Lower leg skin (tissue), 3 donors: Measurements from ENCODE around the gene SDCCAG8.

Experiments used
- POLR2A ChIP-seq, 2 donors: fragments of 450-650 bp; IDR thresholded peaks; one replicate each; pipeline ENCODE4 v1.6.1; 2016 to 2017; ENCODE audit warnings: antibody characterized with exemption in 2 of 2, mild to moderate bottlenecking in 1 of 2, moderate library complexity in 1 of 2
- TF ChIP-seq, protein P1 (sequence below), 3 donors: fragments of 450-650 bp; IDR thresholded peaks; one replicate each; pipeline ENCODE4 v1.5.1; 2016; ENCODE audit warnings: antibody characterized with exemption in 3 of 3, mild to moderate bottlenecking in 3 of 3, moderate library complexity in 2 of 3

DNA sequence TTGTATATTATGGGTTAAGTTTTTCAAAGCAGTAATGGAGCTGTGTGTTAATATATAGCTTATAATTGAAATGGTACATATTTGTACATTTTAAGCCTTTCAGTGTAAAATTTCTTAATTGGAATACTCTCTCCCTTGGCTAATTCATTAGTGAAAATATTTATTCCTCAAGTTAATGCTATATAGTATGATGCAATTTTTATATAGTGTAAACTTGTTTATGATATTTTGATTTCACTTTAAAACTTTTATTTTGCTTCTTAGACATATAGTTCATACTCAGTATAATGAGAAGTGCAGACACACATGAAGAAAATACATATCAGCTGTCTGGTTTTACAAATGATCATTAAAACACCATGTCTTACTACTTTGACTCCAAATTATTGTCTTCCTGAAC is 140.6 kb downstream of the SDCCAG8 start:
- no peak for TF ChIP-seq POLR2A (IDR thresholded peaks at IDR 0.05)
- TF ChIP-seq, protein P1, sequence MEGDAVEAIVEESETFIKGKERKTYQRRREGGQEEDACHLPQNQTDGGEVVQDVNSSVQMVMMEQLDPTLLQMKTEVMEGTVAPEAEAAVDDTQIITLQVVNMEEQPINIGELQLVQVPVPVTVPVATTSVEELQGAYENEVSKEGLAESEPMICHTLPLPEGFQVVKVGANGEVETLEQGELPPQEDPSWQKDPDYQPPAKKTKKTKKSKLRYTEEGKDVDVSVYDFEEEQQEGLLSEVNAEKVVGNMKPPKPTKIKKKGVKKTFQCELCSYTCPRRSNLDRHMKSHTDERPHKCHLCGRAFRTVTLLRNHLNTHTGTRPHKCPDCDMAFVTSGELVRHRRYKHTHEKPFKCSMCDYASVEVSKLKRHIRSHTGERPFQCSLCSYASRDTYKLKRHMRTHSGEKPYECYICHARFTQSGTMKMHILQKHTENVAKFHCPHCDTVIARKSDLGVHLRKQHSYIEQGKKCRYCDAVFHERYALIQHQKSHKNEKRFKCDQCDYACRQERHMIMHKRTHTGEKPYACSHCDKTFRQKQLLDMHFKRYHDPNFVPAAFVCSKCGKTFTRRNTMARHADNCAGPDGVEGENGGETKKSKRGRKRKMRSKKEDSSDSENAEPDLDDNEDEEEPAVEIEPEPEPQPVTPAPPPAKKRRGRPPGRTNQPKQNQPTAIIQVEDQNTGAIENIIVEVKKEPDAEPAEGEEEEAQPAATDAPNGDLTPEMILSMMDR (IDR thresholded peaks at IDR 0.05): no peak
